GM23248 (cell line): ENCODE measurements around the gene HEXA. TPM values are rescaled to one million over a fixed set of nuclear protein-coding genes. Genes with fewer than 3 reads are reported as not detected.
"Not testable (repeated sequence)": the region's sequence is repeated elsewhere in the genome, so short reads cannot be mapped to it uniquely, and the experiment has no call there.

Experiments used
- DNase-seq: peaks from one replicate; pipeline ENCODE4 v3.0.0-alpha.2; 2015
- H2AFZ ChIP-seq: fragments of 200-600 bp; sonication (generic); 2 replicates; pipeline ENCODE4 v1.6.1; 2016; ENCODE audit warnings: antibody characterized with exemption
- H3F3A ChIP-seq: fragments of 200-600 bp; sonication (generic); 2 replicates; pipeline ENCODE4 v1.6.1; 2016; ENCODE audit warnings: mild to moderate bottlenecking, antibody characterized with exemption, mixed run types; ENCODE audit not compliant: insufficient read depth
- H3K27ac ChIP-seq: fragments of 200-600 bp; sonication (generic); 2 replicates; pipeline ENCODE4 v1.5.1; 2016; ENCODE audit warnings: mild to moderate bottlenecking
- H3K27me3 ChIP-seq: fragments of 200-600 bp; sonication (generic); replicated peaks from 2 replicates; pipeline ENCODE4 v1.6.1; 2016; ENCODE audit warnings: mild to moderate bottlenecking; ENCODE audit not compliant: insufficient read depth
- H3K36me3 ChIP-seq: fragments of 200-600 bp; sonication (generic); 2 replicates; pipeline ENCODE4 v1.6.1; 2016; ENCODE audit warnings: low read depth, mild to moderate bottlenecking
- H3K4me1 ChIP-seq: fragments of 200-600 bp; sonication (generic); 2 replicates; pipeline ENCODE4 v1.6.1; 2016; ENCODE audit warnings: mild to moderate bottlenecking; ENCODE audit not compliant: insufficient read depth
- H3K4me2 ChIP-seq: fragments of 200-600 bp; sonication (generic); one replicate; pipeline ENCODE4 v1.6.1; 2016; ENCODE audit warnings: mild to moderate bottlenecking; ENCODE audit not compliant: unreplicated experiment
- H3K4me3 ChIP-seq: fragments of 200-600 bp; sonication (generic); 2 replicates; pipeline ENCODE4 v1.5.1; 2016; ENCODE audit warnings: mild to moderate bottlenecking
- H3K79me2 ChIP-seq: fragments of 200-600 bp; sonication (generic); 2 replicates; pipeline ENCODE4 v1.6.1; 2016; ENCODE audit warnings: mild to moderate bottlenecking; ENCODE audit not compliant: insufficient read depth
- H3K9ac ChIP-seq: fragments of 200-600 bp; sonication (generic); 2 replicates; pipeline ENCODE4 v1.6.1; 2016; ENCODE audit warnings: mild to moderate bottlenecking
- H3K9me2 ChIP-seq: fragments of 200-600 bp; sonication (generic); 2 replicates; pipeline ENCODE4 v1.6.1; 2016; ENCODE audit warnings: mixed run types, mild to moderate bottlenecking, moderate library complexity; ENCODE audit not compliant: insufficient read depth
- H3K9me3 ChIP-seq: fragments of 200-600 bp; sonication (generic); one replicate; pipeline ENCODE4 v1.6.1; 2017; ENCODE audit warnings: low read depth
- H4K20me1 ChIP-seq: fragments of 200-600 bp; sonication (generic); 2 replicates; pipeline ENCODE4 v1.6.0; 2016; ENCODE audit not compliant: insufficient read depth
- EZH2 ChIP-seq: fragments of 200-600 bp; sonication (generic); IDR thresholded peaks from 2 replicates; pipeline ENCODE4 v1.6.1; 2018; ENCODE audit warnings: antibody characterized with exemption, mild to moderate bottlenecking; ENCODE audit not compliant: insufficient read depth, poor library complexity, severe bottlenecking
- EZH2phosphoT487 ChIP-seq: fragments of 200-600 bp; sonication (generic); IDR thresholded peaks from 2 replicates; pipeline ENCODE4 v1.6.1; 2018; ENCODE audit warnings: antibody characterized with exemption, moderate library complexity, mild to moderate bottlenecking, low read depth; ENCODE audit not compliant: insufficient read depth
- WGBS, 2 experiments: methylation state at CpG; one replicate each; pipeline ENCODE4 v1.1.6; 2015 to 2017; ENCODE audit warnings: low lambda C conversion rate in 2 of 2, low coverage in 1 of 2; ENCODE audit errors: missing lambda C conversion rate in 2 of 2; 5-methylcytosine and 5-hydroxymethylcytosine counted together
- in situ Hi-C: fragments of 300-500 bp; cut with MboI; formaldehyde crosslinking; loops from 2 replicates; pipeline ENCODE4 v1.15.0; 2020
- polyA plus RNA-seq: library from polyadenylated mRNA; unstranded; fragments of >200 nt; fragmentation: Nextera tagmentation; extraction: Ambion mirVana; gene quantifications from 2 replicates; pipeline ENCODE4 v1.2.1, GENCODE V29; 2016
- total RNA-seq: library from RNA; depleted of rRNA; stranded (reverse); fragments of >200 nt; shearing (Covaris generic); gene quantifications from 2 replicates; pipeline ENCODE4 v1.2.3, GENCODE V29; 2014

Gene HEXA
- total and polyA plus RNA-seq, 2 experiments from 2014 or later = 162 to 190 TPM

GRCh38 chr15:72389231-72389630 lies 13.4 kb upstream of the HEXA start:
- H3K79me2 ChIP-seq = no peaks in the 10 kb centered on the region
- H3K9me3 ChIP-seq = no peaks in the 10 kb centered on the region
- no peaks in the 10 kb centered on the region for H3K9me2 ChIP-seq
- no peaks in the 10 kb centered on the region for H3K4me1 ChIP-seq
- TF ChIP-seq EZH2phosphoT487 (no peak), EZH2 (no peak)
- in situ Hi-C loops = no loop called here
- no peak overlapping the region for H3K4me3 ChIP-seq
- no peak overlapping the region for H2AFZ ChIP-seq
- H3K9ac ChIP-seq = no peak overlapping the region
- H3K27me3 ChIP-seq = peaks cover 21% of the 10 kb centered on the region
- WGBS, 2 experiments = 59 to 70% methylated on average over 3 of the region's 3 CpGs
- DNase-seq = no peak
- H3K36me3 ChIP-seq = no peaks in the 10 kb centered on the region
- H4K20me1 ChIP-seq = no peaks in the 10 kb centered on the region
- no peak overlapping the region for H3K4me2 ChIP-seq
- no peaks in the 10 kb centered on the region for H3F3A ChIP-seq
- no peak overlapping the region for H3K27ac ChIP-seq

GRCh38 chr15:72387741-72388140 lies 11.9 kb upstream of the HEXA start:
- in situ Hi-C loops = no loop called here
- H4K20me1 ChIP-seq = no peaks in the 10 kb centered on the region
- H3K9me2 ChIP-seq = no peaks in the 10 kb centered on the region
- H3K4me1 ChIP-seq = no peaks in the 10 kb centered on the region
- H2AFZ ChIP-seq = no peak overlapping the region
- H3K36me3 ChIP-seq = no peaks in the 10 kb centered on the region
- H3K4me2 ChIP-seq = no peak overlapping the region
- no peak for DNase-seq
- H3F3A ChIP-seq = no peaks in the 10 kb centered on the region
- TF ChIP-seq EZH2 (no peak), EZH2phosphoT487 (no peak)
- H3K4me3 ChIP-seq = no peak overlapping the region
- no peak overlapping the region for H3K27ac ChIP-seq
- no peaks in the 10 kb centered on the region for H3K79me2 ChIP-seq
- H3K9ac ChIP-seq = no peak overlapping the region
- H3K27me3 ChIP-seq = peaks cover 26% of the 10 kb centered on the region
- H3K9me3 ChIP-seq = no peaks in the 10 kb centered on the region

GRCh38 chr15:72382146-72382545 lies 6.3 kb upstream of the HEXA start:
- WGBS, 2 experiments = 71 to 87% methylated on average over 2 of the region's 2 CpGs
- Histone ChIP-seq H3K9me2 (no peaks in the 10 kb centered on the region), H4K20me1 (no peaks in the 10 kb centered on the region), H3K4me2 (no peak overlapping the region), H2AFZ (no peak overlapping the region), H3K4me1 (no peaks in the 10 kb centered on the region), H3K27ac (no peak overlapping the region), H3K36me3 (no peaks in the 10 kb centered on the region), H3K9me3 (no peaks in the 10 kb centered on the region), H3K27me3 (peaks cover 25% of the 10 kb centered on the region), H3K79me2 (no peaks in the 10 kb centered on the region), H3K9ac (no peak overlapping the region), H3K4me3 (no peak overlapping the region), H3F3A (no peaks in the 10 kb centered on the region)
- peak; percentile 16 for DNase-seq
- TF ChIP-seq EZH2phosphoT487 (no peak), EZH2 (no peak)
- in situ Hi-C loops = no loop called here

- H3K4me3 ChIP-seq = no peak overlapping the region
- no peak overlapping the region for H3K4me2 ChIP-seq
- H3K27ac ChIP-seq = no peak overlapping the region
- H3K9me3 ChIP-seq = no peaks in the 10 kb centered on the region
- no peak overlapping the region for H2AFZ ChIP-seq
- DNase-seq = no peak
- no peaks in the 10 kb centered on the region for H3K4me1 ChIP-seq
- H3K36me3 ChIP-seq = no peaks in the 10 kb centered on the region
- H4K20me1 ChIP-seq = no peaks in the 10 kb centered on the region
- in situ Hi-C loops = no loop called here
- H3K9ac ChIP-seq = no peak overlapping the region
- H3K27me3 ChIP-seq = peaks cover 25% of the 10 kb centered on the region
- peaks cover under 1% of the 10 kb centered on the region; the same call in 1 of the 2 replicates for H3K79me2 ChIP-seq
- WGBS, 2 experiments = 38 to 39% methylated on average over 4 of the region's 4 CpGs
- no peaks in the 10 kb centered on the region for H3F3A ChIP-seq
- no peaks in the 10 kb centered on the region for H3K9me2 ChIP-seq
- TF ChIP-seq EZH2 (no peak), EZH2phosphoT487 (no peak)
Observed at GRCh38 chr15:72380743-72381142, 4.9 kb upstream of the HEXA start.

GRCh38 chr15:72379856-72380430 lies 4.1 kb upstream of the HEXA start:
- peaks cover 9% of the 10 kb centered on the region for H3K79me2 ChIP-seq
- H3F3A ChIP-seq = no peaks in the 10 kb centered on the region
- no peak overlapping the region for H3K27ac ChIP-seq
- no peaks in the 10 kb centered on the region for H3K9me3 ChIP-seq
- in situ Hi-C loops = no loop called here
- H3K4me3 ChIP-seq = no peak overlapping the region
- H2AFZ ChIP-seq = no peak overlapping the region
- no peak overlapping the region for H3K9ac ChIP-seq
- TF ChIP-seq EZH2phosphoT487 (no peak), EZH2 (no peak)
- no peak for DNase-seq
- no peak overlapping the region for H3K4me2 ChIP-seq
- H3K36me3 ChIP-seq = no peaks in the 10 kb centered on the region
- H3K4me1 ChIP-seq = peaks cover 4% of the 10 kb centered on the region; the same call in 1 of the 2 replicates
- H3K9me2 ChIP-seq = no peaks in the 10 kb centered on the region
- H4K20me1 ChIP-seq = no peaks in the 10 kb centered on the region
- WGBS, 2 experiments = 42% methylated on average over 2 of the region's 2 CpGs
- H3K27me3 ChIP-seq = peaks cover 25% of the 10 kb centered on the region

- in situ Hi-C loops, H3K4me2 ChIP-seq: not testable (repeated sequence)
- WGBS, 2 experiments = 62 to 73% methylated on average over 3 of the region's 3 CpGs
Observed at GRCh38 chr15:72379106-72379505, 3.3 kb upstream of the HEXA start.

More at GRCh38 chr15:72379106-72379505, 3.3 kb upstream of the HEXA start:
- H3F3A ChIP-seq, H3K9me3 ChIP-seq, H3K9ac ChIP-seq, H3K4me3 ChIP-seq, H3K4me1 ChIP-seq, DNase-seq, H2AFZ ChIP-seq, H4K20me1 ChIP-seq, H3K9me2 ChIP-seq, H3K27ac ChIP-seq, H3K36me3 ChIP-seq: not testable (repeated sequence)
- peaks cover 17% of the 10 kb centered on the region for H3K79me2 ChIP-seq
- peaks cover 19% of the 10 kb centered on the region for H3K27me3 ChIP-seq
